Spleen (tissue), 11 donors: Measurements from ENCODE around the gene IGFBP3. TPM values are rescaled to one million over a fixed set of nuclear protein-coding genes. Genes with fewer than 3 reads are reported as not detected.

Experiments used
- DNase-seq: peaks from one replicate; pipeline ENCODE4 v3.0.0-alpha.2; 2020
- H3K27ac ChIP-seq, 8 donors: fragments of 200-600 bp; sonication (generic) in 7 of 8; 1 replicate in 4 of 8; 2 replicates in 4 of 8; pipeline versions ENCODE4 v1.5.0 to v1.8.0; 2016 to 2021; ENCODE audit warnings: inconsistent platforms in 4 of 8, mild to moderate bottlenecking in 4 of 8, moderate library complexity in 1 of 8
- H3K27me3 ChIP-seq, 7 donors: fragments of 200-600 bp; sonication (generic) in 6 of 7; replicated peaks in 1 of 7; 1 replicate in 4 of 7; 2 replicates in 3 of 7; pipeline versions ENCODE4 v1.5.0 to v1.8.0; 2016 to 2021; ENCODE audit warnings: inconsistent platforms in 3 of 7, mild to moderate bottlenecking in 1 of 7
- H3K36me3 ChIP-seq, 6 donors: fragments of 200-600 bp; sonication (generic) in 5 of 6; 1 replicate in 4 of 6; 2 replicates in 2 of 6; pipeline versions ENCODE4 v1.5.0 to v1.8.0; 2016 to 2021; ENCODE audit warnings: inconsistent platforms in 2 of 6
- H3K4me1 ChIP-seq, 6 donors: fragments of 200-600 bp; sonication (generic) in 5 of 6; 1 replicate in 3 of 6; 2 replicates in 3 of 6; pipeline versions ENCODE4 v1.5.0 to v1.8.0; 2016 to 2021; ENCODE audit warnings: inconsistent platforms in 3 of 6
- H3K4me3 ChIP-seq, 8 donors: fragments of 200-600 bp; sonication (generic) in 7 of 8; 1 replicate in 4 of 8; 2 replicates in 4 of 8; pipeline versions ENCODE4 v1.5.0 to v1.8.0; 2016 to 2021; ENCODE audit warnings: inconsistent platforms in 4 of 8, mild to moderate bottlenecking in 4 of 8, moderate library complexity in 2 of 8
- H3K9me3 ChIP-seq, 8 donors: fragments of 200-600 bp; sonication (generic) in 7 of 8; 1 replicate in 4 of 8; 2 replicates in 4 of 8; pipeline versions ENCODE4 v1.5.0 to v1.8.0; 2016 to 2021; ENCODE audit warnings: inconsistent platforms in 4 of 8
- POLR2A ChIP-seq, 3 donors: fragments of 450-650 bp; IDR thresholded peaks; one replicate each; pipeline ENCODE4 v1.5.1; 2017; ENCODE audit warnings: antibody characterized with exemption in 3 of 3, mild to moderate bottlenecking in 1 of 3
- POLR2AphosphoS5 ChIP-seq, 3 donors: sonication (generic); formaldehyde crosslinking; IDR thresholded peaks; one replicate each; pipeline ENCODE4 v1.5.1; 2017; ENCODE audit warnings: antibody characterized with exemption in 3 of 3
- WGBS, 5 donors: extraction: QIAGEN DNeasy Blood & Tissue Kit in 3 of 5; methylation state at CpG; one replicate each; pipeline versions ENCODE4 v1.1.5 to v1.1.7; 2013 to 2018; 5-methylcytosine and 5-hydroxymethylcytosine counted together
- intact Hi-C: fragments of 100-400 bp; cut with DNase I; formaldehyde crosslinking; loops from one replicate; pipeline ENCODE4 v1.15.0; 2023; ENCODE audit warnings: low total_unique reads
- polyA plus RNA-seq, 3 donors: library from polyadenylated mRNA; stranded (reverse); fragments of 200-250 nt; gene quantifications; one replicate each; pipeline ENCODE4 v1.2.1, GENCODE V29; 2013
- total RNA-seq, 7 donors: library from RNA; depleted of rRNA in 3 of 7; stranded (reverse); fragments of >200 nt in 3 of 7; fragmentation: NEBNext Ultra II Directional in 4 of 7; extraction: Animal tissue kit (Norgen Biotek cat#: 25700) in 4 of 7; gene quantifications; one replicate each; pipeline versions ENCODE4 v1.1.0 to v1.2.1, GENCODE V29; 2016 to 2021
- TF ChIP-seq, protein P1 (sequence below), 11 experiments: fragments of 200-600 bp in 7 of 11; fragments of 450-650 bp in 4 of 11; sonication (generic) in 4 of 11; IDR thresholded peaks in 8 of 11; conservative IDR thresholded peaks in 3 of 11; 1 replicate in 7 of 11; 2 replicates in 4 of 11; pipeline versions ENCODE4 v1.4.0 to v1.8.0; 2016 to 2021; ENCODE audit warnings: antibody characterized with exemption in 11 of 11, inconsistent platforms in 4 of 11, mild to moderate bottlenecking in 1 of 11
- donor health status: healthy with polysubstance abuse.
- donor health status: DM: no; HTN: no; CAD: no; lungs with moderate emphysema.
- donor health status: DM: no; HTN: no; CAD: no.
- donor health status: Bipolar disorder and iron deficiency.
- donor health status: healthy.
- donor health status: DM: no; HTN: no; CAD: no.
- donor health status: DM: yes; HTN: yes; CAD: no.

IGFBP3 gene
- total and polyA plus RNA-seq, 10 donors = 27.2 to 165 (median 79.8) TPM

DNA sequence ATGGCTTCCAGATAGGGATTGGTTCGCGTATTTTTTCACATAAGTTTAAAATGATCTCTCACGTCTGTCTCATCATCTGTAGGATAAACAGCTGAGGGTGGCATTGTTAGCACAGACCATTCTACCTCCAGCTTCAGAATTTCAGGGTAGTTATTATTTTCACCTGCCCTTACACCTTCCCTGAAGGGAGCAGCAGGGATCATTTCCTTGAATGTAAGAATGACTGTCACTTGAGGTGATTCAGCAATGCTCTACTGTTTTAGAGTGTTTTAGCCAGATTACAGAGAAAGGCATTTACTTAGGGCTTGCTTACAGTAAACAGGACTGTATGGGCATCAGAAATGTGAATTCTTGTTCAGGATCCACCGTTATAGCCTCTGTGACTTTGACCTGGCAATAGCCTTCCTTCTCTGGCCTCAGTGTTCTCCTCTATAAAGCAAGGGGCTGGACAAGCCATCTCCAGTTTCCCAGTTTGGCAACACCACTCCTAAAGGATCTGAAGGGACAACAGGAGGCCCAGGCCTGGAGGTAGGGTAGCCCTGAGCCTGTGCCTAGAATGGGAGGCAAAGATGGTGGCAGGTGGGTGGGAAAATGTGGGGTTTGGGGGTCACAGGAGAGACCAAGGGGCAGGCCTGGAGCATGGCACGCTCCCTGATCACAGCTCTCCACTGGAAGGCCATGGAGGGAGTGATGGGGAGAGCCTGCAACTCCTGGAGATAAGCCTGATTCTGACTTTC is 34.0 kb downstream of the IGFBP3 start:
- H3K27ac ChIP-seq = no peak overlapping the region
- WGBS, 5 donors = 82 to 96% (median 87%) methylated on average over 5 of the region's 5 CpGs
- peaks cover 0 to 17% (median 11%) of the 10 kb centered on the region in 6 donors for H3K4me1 ChIP-seq
- peaks cover 7 to 72% (median 25%) of the 10 kb centered on the region in 7 donors for H3K27me3 ChIP-seq
- DNase-seq = no peak
- TF ChIP-seq POLR2AphosphoS5 (IDR thresholded peaks at IDR 0.05) (no peak), POLR2A (IDR thresholded peaks at IDR 0.05) (no peak)
- TF ChIP-seq, protein P1, sequence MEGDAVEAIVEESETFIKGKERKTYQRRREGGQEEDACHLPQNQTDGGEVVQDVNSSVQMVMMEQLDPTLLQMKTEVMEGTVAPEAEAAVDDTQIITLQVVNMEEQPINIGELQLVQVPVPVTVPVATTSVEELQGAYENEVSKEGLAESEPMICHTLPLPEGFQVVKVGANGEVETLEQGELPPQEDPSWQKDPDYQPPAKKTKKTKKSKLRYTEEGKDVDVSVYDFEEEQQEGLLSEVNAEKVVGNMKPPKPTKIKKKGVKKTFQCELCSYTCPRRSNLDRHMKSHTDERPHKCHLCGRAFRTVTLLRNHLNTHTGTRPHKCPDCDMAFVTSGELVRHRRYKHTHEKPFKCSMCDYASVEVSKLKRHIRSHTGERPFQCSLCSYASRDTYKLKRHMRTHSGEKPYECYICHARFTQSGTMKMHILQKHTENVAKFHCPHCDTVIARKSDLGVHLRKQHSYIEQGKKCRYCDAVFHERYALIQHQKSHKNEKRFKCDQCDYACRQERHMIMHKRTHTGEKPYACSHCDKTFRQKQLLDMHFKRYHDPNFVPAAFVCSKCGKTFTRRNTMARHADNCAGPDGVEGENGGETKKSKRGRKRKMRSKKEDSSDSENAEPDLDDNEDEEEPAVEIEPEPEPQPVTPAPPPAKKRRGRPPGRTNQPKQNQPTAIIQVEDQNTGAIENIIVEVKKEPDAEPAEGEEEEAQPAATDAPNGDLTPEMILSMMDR (IDR thresholded peaks at IDR 0.05 in 8 of 11, conservative IDR thresholded peaks at IDR 0.05 in 3 of 11) = no peak
- H3K9me3 ChIP-seq = no peaks in the 10 kb centered on the region
- H3K4me3 ChIP-seq = no peak overlapping the region
- H3K36me3 ChIP-seq = no peaks in the 10 kb centered on the region
- intact Hi-C loops = no loop called here

DNA sequence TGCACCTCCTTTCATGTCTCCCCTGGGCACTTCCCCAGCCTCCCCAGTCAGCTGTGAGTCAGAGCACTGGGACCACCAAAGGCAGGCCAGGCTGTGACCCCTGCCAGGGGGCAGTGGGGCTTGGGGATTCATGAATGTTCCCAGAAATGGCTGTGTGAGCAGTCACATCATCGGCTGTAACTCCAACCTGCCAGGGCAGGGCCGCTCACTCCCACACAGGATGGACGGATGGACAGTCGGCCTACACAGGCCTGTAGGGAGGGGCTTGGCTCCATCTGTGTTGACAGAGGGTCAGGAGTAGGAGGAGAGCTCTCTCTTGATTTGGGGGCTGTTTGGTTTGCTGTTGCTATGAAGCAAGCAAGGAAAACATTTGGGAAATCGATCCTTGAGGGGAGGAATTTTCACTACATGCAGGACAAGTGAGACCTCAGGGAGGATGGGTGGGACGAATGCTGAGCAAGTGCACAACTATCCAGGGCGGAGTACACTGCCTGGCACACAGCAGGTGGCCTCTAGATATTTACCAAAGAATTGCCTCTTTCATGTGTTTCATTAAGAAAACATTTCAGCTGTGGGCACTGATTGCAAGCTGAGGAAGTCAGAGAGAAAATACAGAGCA is 35.7 kb downstream of the IGFBP3 start:
- H3K9me3 ChIP-seq = no peaks in the 10 kb centered on the region
- intact Hi-C loops = no loop called here
- no peak for DNase-seq
- no peaks in the 10 kb centered on the region for H3K36me3 ChIP-seq
- TF ChIP-seq POLR2AphosphoS5 (IDR thresholded peaks at IDR 0.05) (no peak), POLR2A (IDR thresholded peaks at IDR 0.05) (no peak)
- TF ChIP-seq, protein P1 (IDR thresholded peaks at IDR 0.05 in 8 of 11, conservative IDR thresholded peaks at IDR 0.05 in 3 of 11) = no peak
- no peak overlapping the region for H3K4me3 ChIP-seq
- WGBS, 5 donors = 78 to 85% (median 81%) methylated on average over 7 of the region's 7 CpGs
- peaks cover 7 to 62% (median 25%) of the 10 kb centered on the region in 7 donors for H3K27me3 ChIP-seq
- H3K4me1 ChIP-seq = peaks cover 0 to 17% (median 11%) of the 10 kb centered on the region in 6 donors
- no peak overlapping the region for H3K27ac ChIP-seq

DNA sequence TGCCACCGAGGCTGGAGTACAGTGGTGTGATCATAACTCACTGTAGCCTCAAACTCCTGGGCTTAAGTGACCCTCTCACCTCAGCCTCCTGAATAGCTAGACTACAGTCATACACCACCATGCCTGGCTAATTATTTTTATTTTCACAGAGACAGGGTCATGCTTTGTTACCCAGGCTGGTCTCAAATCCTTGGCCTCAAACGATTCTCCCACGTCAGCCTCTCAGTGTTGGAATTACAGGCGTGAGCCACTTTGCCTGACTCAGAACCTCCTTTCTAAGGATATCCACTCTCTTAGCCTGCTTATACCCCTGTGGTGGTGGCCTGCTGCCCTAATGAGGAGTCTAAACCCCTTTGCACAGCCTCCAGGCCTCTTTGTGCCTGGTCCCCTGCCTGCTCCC is 36.9 kb downstream of the IGFBP3 start:
- Histone ChIP-seq H3K27ac (no peak overlapping the region), H3K27me3 (peaks cover 7 to 49% (median 17%) of the 10 kb centered on the region in 7 donors), H3K4me1 (peaks cover 0 to 13% (median 10%) of the 10 kb centered on the region in 6 donors), H3K4me3 (no peak overlapping the region), H3K36me3 (no peaks in the 10 kb centered on the region), H3K9me3 (peaks cover 0 to 5% (median 3%) of the 10 kb centered on the region in 8 donors)
- no peak for TF ChIP-seq POLR2A (IDR thresholded peaks at IDR 0.05)
- TF ChIP-seq, protein P1 (IDR thresholded peaks at IDR 0.05 in 8 of 11, conservative IDR thresholded peaks at IDR 0.05 in 3 of 11) = no peak
- TF ChIP-seq POLR2AphosphoS5 (IDR thresholded peaks at IDR 0.05) = no peak
- intact Hi-C loops = no loop called here
- WGBS, 5 donors = 82 to 91% (median 89%) methylated on average over 4 of the region's 4 CpGs
- no peak for DNase-seq

DNA sequence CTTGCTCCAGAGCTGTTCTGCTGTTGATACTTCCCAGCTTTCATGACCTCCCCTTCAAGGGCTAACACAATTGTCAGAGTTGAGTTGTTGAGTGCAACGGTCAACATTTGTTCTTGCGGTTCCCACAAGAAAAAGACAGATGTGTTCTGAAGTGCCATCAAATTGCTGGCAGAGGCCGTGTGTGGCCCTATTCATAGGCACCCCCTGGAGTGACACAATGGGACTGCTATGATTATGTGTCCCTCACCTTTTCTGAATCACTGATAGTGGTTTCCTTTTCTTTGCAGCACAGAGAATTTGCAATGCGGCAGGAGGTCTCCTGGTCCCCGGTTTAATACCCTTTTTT is 38.6 kb downstream of the IGFBP3 start:
- WGBS, 5 donors = 60 to 73% (median 63%) methylated on average over 5 of the region's 5 CpGs
- intact Hi-C loops = no loop called here

More for the DNA sequence above, 38.6 kb downstream of the IGFBP3 start:
- Histone ChIP-seq H3K27me3 (peaks cover 0 to 32% (median 3%) of the 10 kb centered on the region in 7 donors), H3K36me3 (no peaks in the 10 kb centered on the region), H3K4me3 (no peak overlapping the region), H3K27ac (no peak overlapping the region), H3K9me3 (peaks cover 0 to 20% (median 18%) of the 10 kb centered on the region in 8 donors), H3K4me1 (no peaks in the 10 kb centered on the region)
- TF ChIP-seq POLR2A (IDR thresholded peaks at IDR 0.05) = no peak
- no peak for TF ChIP-seq POLR2AphosphoS5 (IDR thresholded peaks at IDR 0.05)
- TF ChIP-seq, protein P1 (IDR thresholded peaks at IDR 0.05 in 8 of 11, conservative IDR thresholded peaks at IDR 0.05 in 3 of 11) = no peak
- no peak for DNase-seq
